ENCODE data around the gene ADCY3.

Gene ADCY3

GRCh38 chr2:24878341-24878740, 41.7 kb downstream of the ADCY3 start:
- in situ Hi-C loops (cut with MboI; ENCODE audit: low sequenced_read_pairs), result no loop called here

- in situ Hi-C loops (cut with MboI; ENCODE audit: low sequenced_read_pairs), result no loop called here
These were observed 42.4 kb downstream of the ADCY3 start for GRCh38 chr2:24877646-24878045.

DNA sequence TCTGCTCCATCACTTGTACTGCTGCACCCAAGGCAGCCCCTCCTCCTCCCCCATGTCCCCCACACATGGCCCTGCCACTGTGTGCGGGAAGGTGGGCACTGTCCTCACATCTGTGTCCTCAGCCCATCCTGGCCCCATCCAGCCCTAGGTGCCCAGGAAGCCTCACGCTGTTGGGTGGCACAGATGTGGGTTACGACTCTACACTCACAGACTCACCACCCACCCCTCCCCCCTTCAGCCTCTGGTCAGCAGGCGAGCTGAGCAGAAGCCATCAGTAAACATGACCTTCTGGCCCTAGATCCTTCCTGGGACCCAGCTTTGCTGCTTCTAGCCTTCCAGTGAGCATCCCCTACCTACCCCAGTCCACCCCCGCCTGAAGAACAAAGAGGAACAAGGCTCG, 43.0 kb downstream of the ADCY3 start:
- in situ Hi-C loops (cut with MboI; ENCODE audit: low sequenced_read_pairs), result no loop called here

DNA sequence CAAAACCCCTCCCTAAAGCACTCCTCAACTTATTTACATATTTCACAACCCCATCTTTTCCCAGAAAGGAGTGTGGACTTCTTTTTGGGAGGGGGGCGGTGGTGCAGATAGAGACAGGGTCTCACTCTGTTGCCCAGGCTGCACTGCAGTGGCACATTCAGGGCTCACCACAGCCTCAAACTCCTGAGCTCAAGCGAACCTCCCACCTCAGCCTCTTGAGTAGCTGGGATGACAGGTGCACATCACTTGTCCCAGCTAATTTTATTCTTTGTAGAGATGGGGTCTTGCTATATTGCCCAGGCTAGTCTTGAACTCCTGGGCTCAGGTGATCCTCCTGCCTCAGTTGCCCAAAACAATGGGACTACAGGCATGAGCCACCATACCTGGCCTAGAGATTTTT, 44.1 kb downstream of the ADCY3 start:
- in situ Hi-C loops (cut with MboI; ENCODE audit: low sequenced_read_pairs), result no loop called here

DNA sequence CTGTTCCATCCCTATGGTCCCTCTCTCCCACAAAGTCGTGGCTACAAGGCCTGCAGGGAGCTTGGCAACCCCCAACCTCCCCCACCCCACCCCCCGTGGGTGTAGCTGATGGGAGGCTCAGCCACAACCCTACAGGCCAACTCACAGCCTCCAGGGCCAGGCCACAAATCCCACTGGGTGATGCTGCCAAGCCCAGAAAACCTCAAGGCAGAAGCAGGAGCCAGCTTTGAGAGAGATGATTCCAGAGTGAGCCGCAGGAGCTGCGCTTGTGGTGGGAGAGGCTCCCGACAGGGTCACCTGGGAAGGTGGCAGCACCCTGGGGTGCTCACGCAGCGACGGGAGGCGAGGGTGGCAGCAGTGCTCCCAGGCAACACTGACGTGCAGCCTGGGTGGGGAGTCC, 44.8 kb downstream of the ADCY3 start:
- in situ Hi-C loops (cut with MboI; ENCODE audit: low sequenced_read_pairs), result no loop called here

GRCh38 chr2:24874035-24874434, 46.0 kb downstream of the ADCY3 start:
- in situ Hi-C loops (cut with MboI; ENCODE audit: low sequenced_read_pairs), result no loop called here

DNA sequence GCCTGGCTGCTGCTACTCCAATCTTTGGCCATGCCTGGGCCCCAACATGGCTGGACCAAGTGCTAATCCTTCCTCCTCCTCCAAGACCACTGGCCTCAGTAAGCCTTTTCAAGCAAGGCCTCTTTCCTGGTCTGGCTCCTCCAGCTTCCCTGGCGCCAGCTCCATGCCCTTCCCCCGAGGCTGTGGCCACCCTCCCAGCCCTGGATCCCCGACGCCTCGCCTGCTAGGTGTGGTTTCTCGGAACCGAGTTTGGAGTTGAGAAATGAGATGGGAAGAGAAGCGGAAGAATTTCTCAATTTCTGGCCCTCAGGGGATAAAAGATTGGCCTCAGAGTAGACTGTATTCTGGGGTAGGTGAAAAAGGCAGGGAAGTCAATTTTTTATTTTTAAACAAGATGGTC, 46.4 kb downstream of the ADCY3 start:
- in situ Hi-C loops (cut with MboI; ENCODE audit: low sequenced_read_pairs), result no loop called here

DNA sequence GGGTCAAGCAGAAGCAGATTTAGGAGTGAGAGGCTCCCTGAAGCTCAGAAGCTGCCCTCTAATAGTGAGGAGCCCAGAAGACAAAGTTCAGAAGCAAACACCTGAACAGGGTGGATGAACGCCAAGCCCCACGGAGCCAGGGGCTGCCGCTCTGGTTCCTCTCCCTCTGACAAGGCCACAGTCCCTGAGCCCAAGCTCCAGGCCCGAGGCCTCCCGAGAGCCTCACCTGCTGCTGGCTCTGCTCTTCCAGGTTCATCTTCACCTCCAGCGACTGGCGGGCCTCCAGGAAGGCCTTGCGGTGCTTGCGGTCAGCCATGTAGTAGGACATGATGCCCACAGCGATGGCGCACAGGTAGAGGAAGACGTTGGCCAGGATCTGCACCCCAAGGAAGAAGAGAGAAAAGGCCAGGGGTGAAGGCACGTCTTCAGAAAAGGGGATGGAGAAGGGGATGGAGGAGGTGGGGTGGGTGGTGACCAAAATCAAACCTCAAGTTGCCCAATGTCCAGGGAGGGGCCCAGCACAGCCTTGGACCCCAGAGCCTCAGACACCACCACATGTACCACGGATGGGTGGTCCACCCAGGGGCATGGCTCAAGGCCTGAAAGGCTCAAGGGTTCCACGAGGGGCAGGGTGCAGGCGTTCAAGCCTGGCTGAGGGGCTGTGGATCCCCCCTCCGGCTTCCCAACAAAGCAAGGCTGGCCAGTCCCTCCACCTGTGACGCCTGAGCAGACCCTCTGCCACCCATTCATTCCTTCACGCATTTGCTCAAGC, 47.5 kb downstream of the ADCY3 start:
- in situ Hi-C loops (cut with MboI; ENCODE audit: low sequenced_read_pairs), result no loop called here

DNA sequence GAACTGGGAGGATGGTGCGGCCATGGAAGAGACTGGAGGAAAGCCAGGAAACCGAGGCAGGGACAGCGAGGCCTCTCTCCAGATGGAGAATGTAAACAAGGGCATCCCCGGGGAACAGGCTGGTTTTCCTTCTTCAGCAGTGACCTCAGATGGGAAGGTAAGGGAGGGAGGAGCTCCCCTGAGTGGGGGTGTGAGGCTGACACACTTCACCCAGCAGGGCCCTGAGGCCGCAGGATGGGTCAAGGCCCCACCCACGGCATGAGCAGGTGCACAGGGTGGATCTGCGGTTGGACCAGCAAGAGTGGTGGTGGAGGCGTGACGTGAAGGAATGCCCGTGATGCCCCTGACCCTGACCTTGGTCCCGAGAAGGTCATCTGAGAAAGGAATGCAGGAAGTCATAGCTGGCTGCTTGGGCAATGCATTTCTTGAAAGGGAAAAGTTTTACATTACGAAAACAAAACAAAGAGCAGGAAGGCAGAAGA, 48.1 kb downstream of the ADCY3 start:
- in situ Hi-C loops (cut with MboI; ENCODE audit: low sequenced_read_pairs), result no loop called here

GRCh38 chr2:24870891-24871705, 48.9 kb downstream of the ADCY3 start:
- in situ Hi-C loops (cut with MboI; ENCODE audit: low sequenced_read_pairs), result no loop called here

- in situ Hi-C loops (cut with MboI; ENCODE audit: low sequenced_read_pairs), result no loop called here
These were observed 49.6 kb downstream of the ADCY3 start for GRCh38 chr2:24870440-24870839.

DNA sequence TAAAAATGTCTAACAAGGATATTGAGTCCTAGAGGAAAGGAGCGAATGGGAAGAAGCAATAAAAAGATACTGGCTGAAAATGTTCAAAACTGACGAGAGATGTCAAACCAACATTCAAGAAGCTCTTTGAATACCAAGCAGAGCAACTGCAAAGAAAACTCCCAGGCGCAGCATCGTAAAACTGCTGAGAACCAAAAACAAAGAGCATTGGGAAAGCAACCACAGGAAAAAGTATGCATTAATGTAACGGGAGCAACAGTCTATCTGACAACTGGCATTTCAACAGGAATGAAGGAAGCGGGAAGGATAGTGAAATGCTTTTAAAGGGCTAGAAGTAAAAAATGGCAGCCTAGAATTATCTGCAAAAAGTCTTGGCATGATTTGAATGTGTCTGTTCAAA, 53.1 kb downstream of the ADCY3 start:
- in situ Hi-C loops (cut with MboI; ENCODE audit: low sequenced_read_pairs), result no loop called here

DNA sequence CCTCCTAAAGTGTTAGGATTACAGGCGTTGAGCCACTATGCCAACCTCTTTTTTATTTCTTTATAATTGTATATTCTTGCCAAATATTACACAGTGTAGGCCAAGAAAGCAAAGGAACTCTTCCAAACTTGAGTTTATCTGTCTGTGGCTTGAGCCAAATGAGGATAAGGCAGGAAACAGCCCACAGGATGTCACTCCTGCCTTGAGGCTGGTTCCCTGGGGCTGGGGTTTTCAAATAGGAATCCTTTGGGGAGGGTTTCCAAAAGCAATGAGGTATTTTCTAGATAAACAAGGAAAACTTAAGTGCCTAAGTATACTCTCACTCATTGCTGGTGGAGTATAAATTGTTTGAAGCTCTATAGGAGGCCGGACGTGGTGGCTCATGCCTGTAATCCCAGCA, 56.4 kb downstream of the ADCY3 start:
- in situ Hi-C loops (cut with MboI; ENCODE audit: low sequenced_read_pairs), result no loop called here

GRCh38 chr2:24861500-24861899, 58.5 kb downstream of the ADCY3 start:
- in situ Hi-C loops (cut with MboI; ENCODE audit: low sequenced_read_pairs), result no loop called here

DNA sequence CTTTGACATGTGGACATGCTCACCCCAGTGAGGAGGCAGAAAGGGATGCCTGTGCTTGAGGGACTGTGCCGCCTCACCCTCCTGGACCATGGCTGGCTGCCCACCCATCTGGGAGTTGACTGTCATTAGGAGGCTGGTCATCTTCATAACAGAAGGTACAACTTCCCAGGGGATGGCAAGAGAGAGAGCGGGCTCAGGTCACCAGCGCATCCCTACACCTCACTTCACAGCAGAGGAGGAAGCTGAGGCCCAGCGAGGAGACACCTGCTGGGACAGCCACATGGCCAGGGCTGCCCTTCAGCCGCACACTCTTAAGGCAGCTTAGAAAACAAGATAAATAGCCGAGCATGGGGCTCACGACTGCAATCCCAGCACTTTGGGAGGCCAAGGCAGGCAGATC, 59.4 kb downstream of the ADCY3 start:
- in situ Hi-C loops (cut with MboI; ENCODE audit: low sequenced_read_pairs), result no loop called here

GRCh38 chr2:24859968-24860600, 60.0 kb downstream of the ADCY3 start:
- in situ Hi-C loops (cut with MboI; ENCODE audit: low sequenced_read_pairs), result no loop called here

GRCh38 chr2:24858996-24859395, 61.0 kb downstream of the ADCY3 start:
- in situ Hi-C loops (cut with MboI; ENCODE audit: low sequenced_read_pairs), result no loop called here

DNA sequence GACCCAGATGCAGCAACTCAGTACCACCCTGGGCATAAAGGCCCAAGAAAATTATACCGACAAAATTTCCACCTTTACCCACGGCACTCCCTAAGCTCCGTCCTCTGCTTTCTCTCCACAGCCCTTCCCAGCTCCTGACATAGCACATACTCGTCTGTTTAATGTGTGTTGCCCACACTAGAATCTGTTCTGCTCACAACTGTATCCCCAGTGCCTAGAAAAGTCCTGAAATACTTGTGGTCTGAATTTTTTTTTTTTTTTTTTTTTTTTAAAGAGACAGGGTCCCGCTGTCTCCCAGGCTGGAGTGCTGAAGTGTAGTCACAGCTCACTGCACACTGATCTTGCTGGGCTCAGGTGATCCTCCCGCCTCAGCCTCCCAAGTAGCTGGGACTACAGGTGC, 62.3 kb downstream of the ADCY3 start:
- in situ Hi-C loops (cut with MboI; ENCODE audit: low sequenced_read_pairs), result no loop called here

- in situ Hi-C loops (cut with MboI; ENCODE audit: low sequenced_read_pairs), result no loop called here
These were observed 63.2 kb downstream of the ADCY3 start for GRCh38 chr2:24856791-24857211.

DNA sequence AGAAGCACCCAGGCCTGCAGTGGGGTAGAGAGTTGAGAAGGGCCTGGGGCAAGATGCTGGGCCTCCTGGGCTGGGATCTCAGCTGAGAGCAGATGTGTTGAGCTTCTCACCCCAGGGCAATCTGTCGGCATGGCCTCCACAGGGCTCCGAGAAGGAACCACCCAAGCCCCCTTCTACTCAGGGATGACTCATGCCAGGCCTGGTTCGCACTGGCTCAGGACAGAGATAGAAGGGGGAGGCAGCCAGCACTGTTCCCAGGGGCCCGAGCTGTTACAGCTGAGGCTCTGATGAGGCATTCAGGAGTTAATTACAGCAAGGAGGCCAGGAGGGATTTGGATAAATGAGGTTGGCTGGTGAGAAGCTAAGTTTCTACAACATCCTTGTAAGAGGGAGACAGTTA, 64.3 kb downstream of the ADCY3 start:
- in situ Hi-C loops (cut with MboI; ENCODE audit: low sequenced_read_pairs), result no loop called here

- in situ Hi-C loops (cut with MboI; ENCODE audit: low sequenced_read_pairs), result no loop called here
These were observed 64.9 kb downstream of the ADCY3 start for GRCh38 chr2:24855022-24855622.
